GM23338 (cell line): Measurements from ENCODE around the gene TOM1.
"Not testable (repeated sequence)": the region's sequence is repeated elsewhere in the genome, so short reads cannot be mapped to it uniquely, and the experiment has no call there.

Experiments
- CTCF ChIP-seq, 2 experiments: fragments of 200-600 bp in 1 of 2; sonication (generic) in 1 of 2; conservative IDR thresholded peaks; 2 replicates each; pipeline versions ENCODE4 v1.5.1 to v1.6.1; 2016 to 2017; ENCODE audit warnings: antibody characterized with exemption in 2 of 2, low read depth in 2 of 2, mild to moderate bottlenecking in 2 of 2, moderate library complexity in 1 of 2
- STAT1 ChIP-seq: IDR thresholded peaks from one replicate; pipeline ENCODE4 v1.6.1; 2016; ENCODE audit warnings: antibody characterized with exemption; ENCODE audit not compliant: unreplicated experiment

- not testable (repeated sequence) for TF ChIP-seq CTCF (conservative IDR thresholded peaks at IDR 0.05; ENCODE audit: low read depth in 2 of 2); STAT1
Measured at GRCh38 chr22:35364230-35364629, 64.5 kb downstream of the TOM1 start.
